NCI-H345 treated with DMSO at 0.1 percent for 48 hours (cell line): ENCODE results near the gene DNER.
"Not testable (repeated sequence)": the region's sequence is repeated elsewhere in the genome, so short reads cannot be mapped to it uniquely, and the experiment has no call there.

Experiments
- DNase-seq: peaks from one replicate; lab custom pipeline; 2025; ENCODE audit not compliant: unreplicated experiment; lab: John Stamatoyannopoulos, UW

The DNER gene

GRCh38 chr2:229408356-229408755 lies 306.0 kb downstream of the DNER start:
- DNase-seq = no peak

GRCh38 chr2:229407170-229407569 lies 307.2 kb downstream of the DNER start:
- DNase-seq = no peak

GRCh38 chr2:229405796-229406195 lies 308.6 kb downstream of the DNER start:
- no peak for DNase-seq

GRCh38 chr2:229403296-229403695 lies 311.1 kb downstream of the DNER start:
- DNase-seq = no peak

- no peak for DNase-seq
Observed at GRCh38 chr2:229401171-229401865, 313.0 kb downstream of the DNER start.

- DNase-seq = no peak
Observed at GRCh38 chr2:229393926-229394325, 320.4 kb downstream of the DNER start.

GRCh38 chr2:229392196-229392595 lies 322.2 kb downstream of the DNER start:
- DNase-seq = no peak

GRCh38 chr2:229388731-229389130 lies 325.6 kb downstream of the DNER start:
- no peak for DNase-seq

GRCh38 chr2:229387866-229388265 lies 326.5 kb downstream of the DNER start:
- no peak for DNase-seq

GRCh38 chr2:229380101-229380625 lies 334.2 kb downstream of the DNER start:
- DNase-seq = no peak

GRCh38 chr2:229378386-229378785 lies 336.0 kb downstream of the DNER start:
- no peak for DNase-seq

GRCh38 chr2:229376866-229377265 lies 337.5 kb downstream of the DNER start:
- no peak for DNase-seq

- DNase-seq = no peak
Observed at GRCh38 chr2:229375251-229375650, 339.1 kb downstream of the DNER start.

- not testable (repeated sequence) for DNase-seq
Observed at GRCh38 chr2:229373311-229373710, 341.0 kb downstream of the DNER start.

GRCh38 chr2:229372207-229372606 lies 342.1 kb downstream of the DNER start:
- DNase-seq = no peak

GRCh38 chr2:229371086-229371485 lies 343.3 kb downstream of the DNER start:
- no peak for DNase-seq

GRCh38 chr2:229370509-229370908 lies 343.8 kb downstream of the DNER start:
- no peak for DNase-seq

- no peak for DNase-seq
Observed at GRCh38 chr2:229363185-229363814, 351.1 kb downstream of the DNER start.

- no peak for DNase-seq
Observed at GRCh38 chr2:229350883-229351282, 363.5 kb downstream of the DNER start.

GRCh38 chr2:229350117-229350805 lies 364.1 kb downstream of the DNER start:
- no peak for DNase-seq

GRCh38 chr2:229348128-229348527 lies 366.2 kb downstream of the DNER start:
- no peak for DNase-seq
